GM21529 (cell line): ENCODE data around the gene ZNF608.

ENCODE experiments used
- ATAC-seq: cut with Tn5 transposase; IDR thresholded peaks from one replicate; pipeline ENCODE4 v1.9.1; 2021; ENCODE audit not compliant: unreplicated experiment

ZNF608 gene

DNA sequence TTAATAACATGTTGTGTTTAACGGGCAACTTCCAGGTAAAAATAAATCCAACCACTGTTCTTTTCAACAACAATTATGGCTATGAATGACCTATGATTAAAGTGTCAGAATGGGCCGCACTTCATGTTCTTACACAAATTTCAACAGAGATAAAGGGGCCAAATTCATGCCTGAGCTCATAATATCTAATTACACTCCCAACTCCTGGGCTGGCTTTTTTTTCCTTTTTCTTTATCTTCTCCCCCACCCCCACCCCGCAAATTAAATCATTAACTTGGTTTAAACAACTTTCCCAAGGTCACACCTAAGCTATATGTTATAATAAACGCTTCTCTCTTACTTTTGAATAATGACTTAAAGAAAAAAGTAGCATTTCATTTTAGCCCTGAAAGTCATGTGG is 25.8 kb downstream of the ZNF608 start:
- ATAC-seq, result no peak

DNA sequence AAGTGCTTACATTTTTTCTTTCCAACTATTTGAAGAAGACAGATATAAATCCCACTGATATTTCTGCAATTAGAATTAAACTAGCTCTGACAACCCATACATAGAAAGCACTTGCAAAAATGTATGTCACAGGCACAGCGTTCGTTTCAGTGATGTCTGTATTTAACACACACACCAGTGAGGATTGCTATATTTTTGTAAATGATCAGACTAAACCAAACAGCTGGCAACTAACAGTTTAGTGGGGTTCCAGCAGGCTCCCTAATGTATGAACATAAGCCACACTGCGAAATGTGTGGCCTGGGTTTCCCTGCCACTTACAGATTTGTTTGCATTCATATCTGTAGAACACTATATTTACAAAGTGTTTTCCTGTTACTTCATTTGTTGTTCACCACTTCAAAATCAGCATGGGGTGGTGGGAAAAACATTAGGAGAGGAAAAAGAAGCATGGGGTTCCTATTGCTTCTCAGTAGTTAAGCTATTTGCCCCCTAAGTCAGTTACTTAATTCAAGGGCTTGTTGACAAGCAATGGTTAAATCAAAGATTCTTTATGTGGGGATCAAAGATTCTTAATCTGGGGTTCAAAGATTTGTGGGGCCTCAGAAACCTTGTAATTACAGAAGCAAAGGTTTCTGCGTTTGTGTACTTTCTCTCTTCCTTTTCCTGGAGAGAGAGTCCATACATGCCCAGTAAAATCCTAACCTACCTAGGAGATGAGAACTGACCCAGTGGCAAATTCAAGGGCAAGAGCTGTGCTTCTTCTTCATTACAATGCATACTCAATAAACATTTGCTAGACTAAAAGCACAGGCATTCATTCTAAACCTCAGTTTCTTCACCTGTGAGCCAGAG is 27.1 kb downstream of the ZNF608 start:
- no peak for ATAC-seq

DNA sequence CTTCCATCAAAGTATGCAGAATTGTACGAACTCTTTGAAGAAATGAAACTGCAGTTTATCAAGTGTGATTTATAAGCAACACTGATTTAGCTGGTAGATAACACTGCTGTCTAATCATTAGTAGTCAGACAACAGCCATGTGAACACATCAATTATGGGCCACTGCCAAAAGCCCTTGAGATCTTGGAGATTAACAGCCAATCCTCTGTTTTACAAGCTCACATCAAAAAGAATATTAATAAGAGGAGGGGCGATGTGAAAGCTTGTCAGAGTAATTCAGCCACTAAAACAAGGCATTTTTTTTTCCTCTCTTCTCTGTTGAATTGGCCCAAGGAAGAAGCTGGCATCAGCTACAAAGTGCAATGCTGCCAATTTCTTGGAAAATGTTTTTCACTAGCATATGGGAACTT is 28.1 kb downstream of the ZNF608 start:
- ATAC-seq, result no peak

DNA sequence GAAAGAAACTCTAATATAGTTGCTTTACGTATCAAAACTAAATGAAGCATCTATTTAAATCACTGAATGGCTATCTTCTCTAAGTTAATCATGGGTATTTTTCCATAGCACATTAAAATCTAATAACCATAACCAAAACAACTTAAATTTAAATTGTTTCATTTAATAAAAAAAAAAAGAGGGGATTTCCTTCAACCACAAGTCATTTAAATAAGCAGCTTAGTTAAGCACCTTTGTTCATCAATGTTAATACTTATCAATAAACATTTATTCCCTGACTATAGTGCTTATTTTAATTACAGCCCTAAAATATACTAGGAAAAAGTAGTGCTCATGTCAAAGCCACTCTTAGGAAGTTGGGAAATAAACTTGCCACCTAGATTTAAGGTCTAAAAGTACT is 30.3 kb downstream of the ZNF608 start:
- no peak for ATAC-seq

DNA sequence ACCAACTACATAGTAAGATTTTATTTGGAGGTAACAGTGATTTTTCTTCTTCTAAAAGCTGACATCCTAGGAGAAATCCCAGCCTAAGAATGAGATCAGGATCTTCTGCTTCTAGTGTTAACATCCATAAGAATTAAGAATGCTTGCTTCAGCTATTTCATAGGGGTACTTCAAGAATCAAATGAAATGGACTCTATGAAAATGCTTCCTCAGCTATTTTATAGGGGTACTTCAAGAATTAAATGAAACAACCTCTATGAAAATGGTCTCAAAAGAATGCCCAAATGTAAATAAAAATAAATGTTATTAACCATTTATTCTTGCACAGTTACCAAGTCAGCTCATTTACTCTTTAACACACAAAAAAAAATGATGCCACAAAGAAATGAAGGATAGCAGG is 31.5 kb downstream of the ZNF608 start:
- ATAC-seq, result no peak

DNA sequence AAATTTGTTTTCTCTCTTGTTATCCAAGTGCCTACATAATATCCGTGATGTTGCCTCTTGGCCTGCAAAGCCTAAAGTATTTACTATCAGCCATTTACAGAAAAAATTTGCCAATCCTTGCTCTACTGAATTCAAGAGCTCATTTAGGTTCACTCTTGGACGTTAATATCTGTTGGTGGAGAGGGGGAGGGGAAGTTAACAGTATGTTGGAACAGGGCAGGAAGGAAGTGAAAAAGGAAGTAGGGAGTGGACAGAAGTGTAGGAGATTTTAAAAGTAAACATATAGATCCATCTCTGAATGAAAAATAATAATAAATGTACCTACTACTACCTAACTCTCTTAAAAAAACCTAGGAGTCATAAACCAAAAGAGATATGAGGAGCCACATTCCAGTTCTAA is 32.8 kb downstream of the ZNF608 start:
- ATAC-seq, result no peak

DNA sequence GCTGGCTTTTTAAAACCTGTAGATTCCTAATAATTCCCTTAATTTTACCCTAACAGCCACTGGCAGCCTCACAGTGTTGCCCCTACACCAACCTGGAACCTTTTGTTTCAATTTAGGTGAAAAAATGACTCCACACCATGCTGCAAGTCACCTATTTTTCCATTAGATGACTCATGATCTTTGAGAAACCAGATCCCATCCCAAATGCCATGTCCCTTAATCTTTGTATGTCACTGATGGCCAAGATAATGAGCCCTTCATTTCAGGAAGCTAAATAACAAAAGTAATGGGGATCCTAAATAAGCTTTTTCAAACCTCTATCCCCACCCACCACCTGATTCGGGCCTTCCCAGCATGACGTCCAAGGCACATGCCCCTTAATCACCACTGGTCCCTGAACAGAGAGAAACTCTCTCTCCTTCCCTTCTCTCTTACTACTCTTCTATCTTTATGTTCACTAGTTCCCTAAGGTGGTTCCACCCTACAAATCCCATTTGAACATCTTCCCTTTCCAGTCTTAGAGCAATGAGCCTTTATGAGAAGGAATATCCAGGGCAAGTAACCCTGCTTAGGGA is 33.6 kb downstream of the ZNF608 start:
- no peak for ATAC-seq

DNA sequence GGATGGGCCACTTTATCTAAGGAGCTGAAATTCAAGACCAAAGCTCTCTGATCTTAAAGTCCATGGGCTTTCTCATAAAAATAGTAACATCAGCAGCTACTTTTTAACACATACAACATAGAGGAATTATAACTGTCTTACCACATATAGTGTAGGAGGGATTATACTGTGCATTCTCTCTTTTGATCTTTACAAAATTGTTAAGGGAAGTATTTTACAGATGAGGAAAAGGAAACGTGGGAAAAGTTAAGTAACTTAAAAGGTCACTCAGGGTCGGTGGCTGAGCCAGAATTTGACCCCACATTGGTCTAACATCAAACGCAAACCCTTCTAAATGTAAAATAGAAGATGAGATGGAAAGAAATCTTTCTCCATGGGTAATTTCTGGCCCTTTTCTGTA is 38.4 kb downstream of the ZNF608 start:
- ATAC-seq, result no peak

DNA sequence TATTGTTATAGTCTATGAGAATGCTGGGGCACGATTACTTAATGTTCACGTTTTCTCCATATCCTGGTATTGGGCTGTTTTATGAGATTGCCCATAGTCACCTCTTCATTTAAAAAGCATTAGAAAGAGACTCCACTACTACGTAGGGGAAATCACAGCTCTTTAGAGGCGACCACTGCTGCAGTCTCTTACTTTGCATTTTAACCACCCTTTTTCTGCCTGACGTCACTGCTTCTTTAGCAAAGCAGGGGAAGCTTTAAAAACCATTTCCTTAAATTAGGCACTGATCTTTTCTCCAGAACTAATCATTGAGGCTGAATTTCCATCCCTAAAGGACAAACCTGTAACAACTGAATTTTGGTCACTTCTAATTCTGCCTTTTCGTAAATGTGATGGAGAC is 38.9 kb downstream of the ZNF608 start:
- ATAC-seq, result peak; percentile 28

DNA sequence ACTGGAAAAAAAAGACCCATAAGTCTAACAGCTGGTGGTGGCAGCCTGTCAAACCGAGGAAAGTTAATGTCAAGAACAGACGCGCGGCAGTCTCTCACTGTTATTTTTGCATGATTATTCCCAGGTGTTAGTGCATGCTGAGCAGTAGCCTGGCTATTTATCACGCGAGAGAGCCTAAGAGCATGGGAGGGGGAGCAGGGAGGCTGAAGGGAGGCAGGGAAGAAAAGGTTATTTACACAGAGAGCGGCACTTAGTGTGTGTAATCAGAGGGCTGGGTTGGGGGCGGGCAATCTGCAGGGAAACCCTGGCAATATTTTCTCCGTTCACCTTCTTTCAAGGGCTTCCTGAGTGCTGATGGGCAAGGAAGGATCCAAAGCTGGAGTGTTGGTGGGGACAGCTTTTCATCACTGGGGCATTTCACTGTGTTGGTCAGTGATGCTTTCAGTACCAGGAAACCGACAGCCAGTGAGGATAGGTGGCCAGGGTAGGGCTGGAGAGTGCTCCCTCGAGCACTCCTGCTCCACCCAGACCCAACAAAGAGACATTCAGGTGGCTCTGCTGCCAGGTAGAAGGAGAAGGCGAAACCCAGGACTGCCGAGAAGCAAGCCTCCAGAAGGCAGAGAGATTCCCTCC is 39.6 kb downstream of the ZNF608 start:
- ATAC-seq, result no peak

DNA sequence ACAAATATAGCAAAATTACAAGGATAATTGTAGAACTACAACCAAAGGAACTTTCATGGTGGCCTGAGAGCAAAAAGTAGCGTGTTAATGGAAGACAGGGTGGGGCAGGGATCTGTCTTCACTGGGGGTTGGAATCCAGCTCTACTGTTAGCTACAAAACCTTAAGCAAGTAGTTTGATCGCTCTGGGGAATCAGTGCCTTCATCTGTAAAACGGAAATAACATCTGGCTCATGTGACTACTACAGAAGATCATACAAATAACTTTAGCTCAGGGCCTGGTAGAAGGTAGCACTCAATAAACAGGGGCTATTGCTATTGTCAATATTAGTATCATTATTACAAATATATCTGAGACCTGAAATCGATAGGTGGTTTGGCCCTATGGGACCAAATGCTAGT is 40.4 kb downstream of the ZNF608 start:
- ATAC-seq, result no peak

DNA sequence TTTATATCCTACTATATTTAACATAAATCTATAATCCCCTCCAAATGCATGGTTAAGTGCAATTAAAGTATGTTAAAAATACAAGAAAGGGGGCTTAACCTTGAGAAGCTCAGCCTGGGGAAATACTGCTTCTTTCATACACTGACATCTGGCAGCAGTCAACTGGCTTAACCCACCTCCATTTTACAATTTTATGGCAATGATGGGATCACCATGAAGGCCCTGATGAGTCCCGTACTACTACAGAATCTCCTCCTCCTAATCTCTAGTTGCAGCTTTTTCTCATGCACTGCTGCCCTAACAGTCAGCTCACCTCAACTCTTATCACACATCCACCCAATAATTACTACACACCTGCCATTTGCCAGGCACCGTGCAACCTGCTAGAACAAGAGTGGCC is 40.9 kb downstream of the ZNF608 start:
- ATAC-seq, result no peak

DNA sequence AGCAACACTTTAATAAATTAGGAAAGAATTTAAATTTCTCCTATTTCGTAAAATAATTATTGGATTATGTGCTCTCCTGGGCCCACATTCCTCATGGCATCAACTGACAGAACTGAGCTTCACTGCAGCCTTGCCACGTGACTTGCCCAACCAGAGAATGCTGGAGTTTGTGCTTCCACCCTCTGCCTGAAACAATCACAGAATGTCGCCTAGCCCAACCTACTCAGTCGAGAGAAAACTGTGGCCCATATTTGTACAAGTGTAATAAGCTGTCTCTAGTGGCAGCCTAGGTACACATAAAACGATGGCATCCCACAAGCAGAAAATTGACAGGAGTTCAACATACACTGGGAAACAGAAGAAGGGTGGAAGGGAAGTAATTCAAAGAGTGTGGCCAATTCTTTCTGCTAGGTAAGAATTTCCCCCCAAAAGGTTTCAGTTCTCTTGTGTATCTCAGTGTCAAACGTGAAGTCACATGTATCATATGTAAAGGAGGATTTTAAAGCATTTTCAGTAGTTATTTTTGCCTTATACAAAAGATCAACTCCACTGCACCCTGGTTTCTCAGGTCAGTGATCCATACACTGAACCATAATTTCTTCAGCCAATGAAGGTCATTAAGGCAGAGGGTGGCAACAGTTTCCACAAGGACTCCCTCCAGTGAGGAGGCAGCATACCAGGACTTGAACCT is 41.7 kb downstream of the ZNF608 start:
- ATAC-seq, result peak; percentile 80

DNA sequence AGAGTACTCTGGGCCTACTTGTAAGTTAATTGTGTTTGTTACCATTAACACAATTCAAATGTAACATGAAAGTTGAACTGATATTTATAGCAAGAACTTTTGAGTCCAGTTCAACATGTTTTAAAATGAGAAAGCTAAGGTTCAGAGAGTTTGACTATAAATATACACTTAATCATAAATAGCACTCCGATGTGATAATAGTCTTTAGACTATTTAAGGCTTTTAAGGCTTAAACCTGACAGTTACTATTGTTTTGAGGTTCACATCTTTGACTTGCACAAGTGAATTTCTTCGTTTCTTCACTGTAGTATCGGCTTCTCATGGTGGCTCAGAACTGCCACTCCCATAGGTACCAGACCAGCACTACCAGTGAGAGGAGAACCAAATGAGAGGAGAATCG is 42.4 kb downstream of the ZNF608 start:
- ATAC-seq, result no peak

DNA sequence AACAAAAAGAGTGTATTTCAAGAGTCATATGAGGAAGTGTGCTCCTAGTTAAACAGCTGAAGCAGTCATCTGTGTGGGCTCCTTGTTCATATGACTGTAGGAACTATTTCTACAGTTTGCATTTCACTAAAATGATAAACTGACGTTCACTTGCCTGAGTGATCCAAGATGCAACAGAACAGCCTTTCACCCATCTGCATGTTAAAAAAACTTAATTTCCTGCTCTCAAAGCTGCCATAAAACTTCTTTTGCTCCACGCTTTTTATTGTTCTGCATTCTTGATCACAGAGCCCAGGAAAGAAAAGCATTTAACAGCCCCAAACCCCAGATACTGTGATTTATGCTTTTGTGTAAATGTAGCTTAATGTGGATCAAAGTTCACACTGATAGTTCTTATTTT is 43.9 kb downstream of the ZNF608 start:
- ATAC-seq, result peak; percentile 30

DNA sequence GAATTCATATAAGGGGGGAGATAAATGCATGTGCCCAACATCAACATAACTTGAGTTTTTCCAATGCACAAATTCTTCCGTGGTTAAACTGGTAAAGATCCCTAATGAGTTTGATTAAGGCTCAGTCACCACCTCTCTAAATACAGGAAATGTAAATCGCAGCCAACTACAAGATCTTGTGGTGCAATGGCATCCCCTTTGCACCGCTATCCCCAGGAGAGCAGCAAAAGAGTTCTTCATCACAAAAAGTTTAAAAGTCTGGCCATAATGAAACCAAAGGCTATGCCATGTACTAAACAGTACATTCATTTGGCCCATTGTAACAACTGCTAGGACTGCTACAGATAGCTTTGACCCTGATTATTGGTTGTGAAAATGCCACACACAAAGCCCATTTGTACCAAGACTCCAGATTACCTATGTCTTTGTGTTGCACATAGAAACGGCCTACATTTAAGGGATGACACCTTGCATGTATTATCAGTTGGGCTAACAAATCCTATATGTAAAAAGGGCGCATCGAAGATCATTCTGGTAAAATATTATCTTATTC is 44.5 kb downstream of the ZNF608 start:
- ATAC-seq, result no peak

DNA sequence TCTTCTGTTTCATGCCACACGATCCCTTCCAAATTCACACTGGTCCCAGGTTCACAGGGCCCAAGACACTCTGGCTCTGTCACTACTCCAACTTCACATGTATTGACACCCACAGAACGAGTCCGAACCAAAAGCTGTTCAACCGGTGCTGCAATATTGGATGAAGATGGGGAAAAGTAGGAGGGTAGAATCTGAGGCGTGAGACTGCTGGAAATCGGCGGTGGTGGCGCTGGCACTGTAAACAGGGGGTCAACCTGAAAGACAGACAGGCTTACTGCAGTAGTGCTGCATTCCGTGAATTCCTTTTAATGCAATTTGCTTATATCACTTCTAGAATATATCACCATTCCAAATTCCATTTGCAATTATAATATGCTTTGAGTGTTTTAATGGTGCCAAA is 45.4 kb downstream of the ZNF608 start:
- ATAC-seq, result no peak

DNA sequence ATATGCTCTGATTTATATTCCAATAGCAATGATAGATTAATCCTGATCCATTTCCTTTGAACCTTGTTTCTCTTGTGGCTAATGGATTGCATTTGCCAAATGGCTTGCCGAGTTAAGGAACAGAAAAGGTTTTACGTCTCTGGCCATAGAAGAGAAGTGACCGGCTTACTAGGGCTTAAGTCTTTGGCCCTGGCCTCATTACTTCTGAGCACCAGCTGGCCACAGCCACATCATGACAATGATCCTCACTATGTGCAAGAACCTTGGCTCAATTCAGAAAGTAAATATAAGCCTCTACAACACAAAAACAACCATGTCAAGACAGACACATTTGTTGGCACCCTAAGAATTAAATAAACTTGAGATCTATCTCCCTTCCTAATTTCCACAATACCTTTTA is 46.1 kb downstream of the ZNF608 start:
- no peak for ATAC-seq

DNA sequence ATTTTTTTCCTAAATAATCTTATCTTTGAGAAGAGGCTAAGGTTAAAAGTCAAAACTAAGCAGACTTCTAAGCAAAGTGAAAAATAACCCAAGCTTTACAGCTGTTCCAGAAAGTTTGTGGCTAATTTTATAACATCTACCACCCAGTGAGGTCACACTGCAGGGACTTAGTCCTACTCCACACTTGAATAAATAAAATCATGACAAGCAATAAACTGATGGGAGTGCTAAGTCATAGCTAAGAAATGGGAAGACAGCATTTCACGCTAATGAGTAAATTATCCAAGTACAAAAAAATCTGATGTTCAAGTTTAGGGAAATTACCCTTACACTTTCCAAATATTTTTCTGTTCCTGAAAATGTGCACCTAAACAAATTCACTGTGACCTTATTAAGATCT is 47.7 kb downstream of the ZNF608 start:
- no peak for ATAC-seq

DNA sequence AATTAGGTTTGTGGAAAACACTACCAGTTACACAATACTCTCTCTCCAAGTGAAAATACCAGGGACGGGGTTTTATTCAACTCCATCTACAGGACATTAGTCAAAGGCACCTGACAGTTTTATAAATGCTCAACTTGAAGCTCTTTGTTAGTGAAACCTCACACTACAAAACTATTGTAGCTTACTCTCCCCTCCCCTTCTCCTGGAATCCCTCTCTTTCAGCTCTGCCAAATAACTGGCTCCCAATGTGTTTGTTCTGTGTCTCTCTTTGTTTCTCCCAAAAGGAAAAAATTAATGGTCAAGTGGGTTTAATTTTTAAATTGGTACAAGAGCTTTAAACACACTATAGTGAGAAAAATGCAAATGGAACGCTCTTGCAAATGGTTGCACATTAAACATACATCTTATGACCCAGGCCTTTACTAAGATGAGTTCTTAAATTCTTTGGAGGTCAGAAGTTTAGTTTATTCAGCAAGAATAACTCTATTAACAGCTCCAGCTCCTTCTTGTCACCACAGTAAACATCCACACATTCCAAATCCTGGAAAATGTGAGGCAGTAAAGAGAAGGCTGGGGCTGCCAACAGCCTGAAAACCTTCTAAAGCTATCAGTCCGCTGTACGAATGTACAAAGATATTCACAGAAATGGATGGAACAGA is 48.4 kb downstream of the ZNF608 start:
- no peak for ATAC-seq

DNA sequence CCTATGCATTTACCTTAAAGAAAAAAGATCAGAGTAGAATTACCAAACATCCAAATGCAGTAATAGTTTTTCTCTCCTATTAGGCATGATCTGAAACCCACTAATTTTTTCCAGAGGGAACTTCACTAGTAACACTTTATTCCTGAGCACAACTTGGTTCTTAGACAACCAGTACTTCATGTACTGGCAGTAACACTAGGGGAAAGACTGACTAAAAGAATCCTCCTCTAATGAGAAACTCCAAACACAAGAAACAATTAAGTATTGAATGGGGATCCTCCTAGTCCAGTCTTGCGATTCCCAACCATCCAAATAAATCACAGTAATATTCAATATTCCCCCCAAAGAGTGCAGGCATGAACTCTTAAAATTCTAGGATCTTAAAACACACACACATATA is 48.9 kb downstream of the ZNF608 start:
- ATAC-seq, result no peak
